Colonic mucosa (tissue), 4 donors: ENCODE data around the gene DPH2. TPM values are rescaled to one million over a fixed set of nuclear protein-coding genes. Genes with fewer than 3 reads are reported as not detected.

Source experiments
- DNase-seq: peaks from one replicate; pipeline ENCODE4 v3.0.0-alpha.2; 2020
- H3K27ac ChIP-seq: fragments of 200-600 bp; one replicate; pipeline ENCODE4 v1.8.0; 2021
- H3K27me3 ChIP-seq: fragments of 200-600 bp; one replicate; pipeline ENCODE4 v1.8.0; 2021
- H3K36me3 ChIP-seq: fragments of 200-600 bp; one replicate; pipeline ENCODE4 v1.8.0; 2021
- H3K4me1 ChIP-seq: fragments of 200-600 bp; one replicate; pipeline ENCODE4 v1.8.0; 2021; ENCODE audit warnings: mild to moderate bottlenecking
- H3K4me3 ChIP-seq: fragments of 200-600 bp; one replicate; pipeline ENCODE4 v1.8.0; 2021
- H3K9ac ChIP-seq, 2 donors: one replicate each; pipeline ENCODE4 v1.7.0; 2013; ENCODE audit warnings: control low read depth in 2 of 2, low read depth in 2 of 2, low read length in 2 of 2
- H3K9me3 ChIP-seq: fragments of 200-600 bp; one replicate; pipeline ENCODE4 v1.8.0; 2021
- intact Hi-C: fragments of 100-400 bp; cut with DNase I; formaldehyde crosslinking; loops from one replicate; pipeline ENCODE4 v1.14.1; 2022
- total RNA-seq, 2 donors: library from RNA; stranded (reverse); fragmentation: NEBNext Ultra II Directional in 1 of 2; extraction: Animal tissue kit (Norgen Biotek cat#: 25700) in 1 of 2; gene quantifications; one replicate each; pipeline ENCODE4 v1.2.1, GENCODE V29; 2021
- TF ChIP-seq, protein P1 (sequence below): fragments of 200-600 bp; IDR thresholded peaks from one replicate; pipeline ENCODE4 v1.8.0; 2022; ENCODE audit warnings: antibody characterized with exemption, mild to moderate bottlenecking
- donor health status: healthy.
- donor health status: DM: no; HTN: no; CAD: no.
- donor health status: DM: no; HTN: no; CAD: no.

The DPH2 gene
- total RNA-seq, 2 donors from 2014 or later, result 11.5 to 43.1 TPM

DNA sequence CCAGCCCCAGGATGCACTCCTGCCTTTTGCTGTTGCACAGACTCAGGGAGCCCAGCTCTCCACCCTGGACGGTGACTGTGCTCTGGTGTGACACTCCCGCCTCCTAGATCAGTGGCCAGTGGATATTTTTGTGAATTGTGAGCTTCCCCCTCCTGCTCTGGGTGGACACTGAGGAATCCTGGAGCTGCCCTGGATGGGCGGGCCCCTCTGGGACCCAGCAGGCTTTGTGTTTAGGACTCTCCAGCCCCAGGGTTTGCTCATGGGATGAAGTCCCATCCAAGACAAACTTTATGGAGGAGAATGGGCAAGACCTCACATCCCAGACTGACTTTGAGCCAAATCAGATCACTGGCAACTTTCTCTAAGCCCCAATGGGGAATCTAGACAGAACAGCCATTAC lies 45.4 kb downstream of the DPH2 start:
- peak overlapping the region; percentile 70 for H3K27ac ChIP-seq
- intact Hi-C loops, result no loop called here
- no peak for DNase-seq
- no peaks in the 10 kb centered on the region for H3K36me3 ChIP-seq
- H3K27me3 ChIP-seq, result no peaks in the 10 kb centered on the region
- TF ChIP-seq, protein P1, sequence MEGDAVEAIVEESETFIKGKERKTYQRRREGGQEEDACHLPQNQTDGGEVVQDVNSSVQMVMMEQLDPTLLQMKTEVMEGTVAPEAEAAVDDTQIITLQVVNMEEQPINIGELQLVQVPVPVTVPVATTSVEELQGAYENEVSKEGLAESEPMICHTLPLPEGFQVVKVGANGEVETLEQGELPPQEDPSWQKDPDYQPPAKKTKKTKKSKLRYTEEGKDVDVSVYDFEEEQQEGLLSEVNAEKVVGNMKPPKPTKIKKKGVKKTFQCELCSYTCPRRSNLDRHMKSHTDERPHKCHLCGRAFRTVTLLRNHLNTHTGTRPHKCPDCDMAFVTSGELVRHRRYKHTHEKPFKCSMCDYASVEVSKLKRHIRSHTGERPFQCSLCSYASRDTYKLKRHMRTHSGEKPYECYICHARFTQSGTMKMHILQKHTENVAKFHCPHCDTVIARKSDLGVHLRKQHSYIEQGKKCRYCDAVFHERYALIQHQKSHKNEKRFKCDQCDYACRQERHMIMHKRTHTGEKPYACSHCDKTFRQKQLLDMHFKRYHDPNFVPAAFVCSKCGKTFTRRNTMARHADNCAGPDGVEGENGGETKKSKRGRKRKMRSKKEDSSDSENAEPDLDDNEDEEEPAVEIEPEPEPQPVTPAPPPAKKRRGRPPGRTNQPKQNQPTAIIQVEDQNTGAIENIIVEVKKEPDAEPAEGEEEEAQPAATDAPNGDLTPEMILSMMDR, result no peak
- H3K9ac ChIP-seq, result no peak overlapping the region
- H3K9me3 ChIP-seq, result no peaks in the 10 kb centered on the region
- peaks cover 6% of the 10 kb centered on the region for H3K4me1 ChIP-seq
- H3K4me3 ChIP-seq, result no peak overlapping the region

DNA sequence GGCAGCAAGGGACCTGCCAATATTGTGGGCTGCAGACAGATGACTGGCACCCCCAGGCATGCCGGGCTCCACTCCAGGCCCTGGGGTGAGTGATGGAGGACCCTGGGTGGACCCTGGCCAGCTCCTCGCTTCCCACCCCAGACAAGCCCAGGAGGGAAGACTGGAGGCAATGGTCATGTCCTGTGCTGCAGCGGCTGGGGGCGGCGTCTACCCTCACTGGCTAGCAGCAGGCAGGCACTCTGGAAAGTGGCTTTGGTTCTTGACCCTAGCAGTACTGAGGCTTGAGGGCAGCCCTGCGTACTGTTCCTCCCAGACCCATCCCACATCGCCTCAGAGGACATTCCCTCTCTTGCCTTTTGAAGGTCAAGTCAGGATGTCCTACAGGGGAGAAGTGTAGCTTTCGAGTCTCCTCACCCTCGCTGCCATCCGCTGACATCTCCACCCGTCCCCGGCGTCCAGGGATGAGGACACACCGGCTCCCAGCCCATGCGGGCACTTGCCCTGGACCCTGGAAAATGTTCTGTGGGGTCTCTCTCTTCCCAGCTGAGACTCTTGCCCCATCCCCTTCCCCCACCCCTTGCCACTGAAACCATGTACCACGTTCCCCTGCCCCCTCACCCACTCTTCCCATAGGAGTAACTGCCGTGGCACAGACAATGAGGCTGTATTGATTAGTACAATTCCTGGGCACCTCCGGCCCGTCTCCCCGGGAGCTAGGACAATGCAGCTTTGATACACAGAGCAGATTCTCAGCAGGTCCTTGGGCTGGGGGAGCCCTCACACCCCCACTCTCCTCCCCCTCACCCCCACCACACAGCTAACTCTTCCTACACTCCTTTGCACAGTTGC lies 46.5 kb downstream of the DPH2 start:
- H3K27ac ChIP-seq, result no peak overlapping the region
- H3K9me3 ChIP-seq, result no peaks in the 10 kb centered on the region
- no peaks in the 10 kb centered on the region for H3K27me3 ChIP-seq
- no peak overlapping the region for H3K9ac ChIP-seq
- DNase-seq, result no peak
- no peaks in the 10 kb centered on the region for H3K36me3 ChIP-seq
- peaks cover 6% of the 10 kb centered on the region for H3K4me1 ChIP-seq
- intact Hi-C loops, result no loop called here
- no peak overlapping the region for H3K4me3 ChIP-seq
- TF ChIP-seq, protein P1, result no peak

DNA sequence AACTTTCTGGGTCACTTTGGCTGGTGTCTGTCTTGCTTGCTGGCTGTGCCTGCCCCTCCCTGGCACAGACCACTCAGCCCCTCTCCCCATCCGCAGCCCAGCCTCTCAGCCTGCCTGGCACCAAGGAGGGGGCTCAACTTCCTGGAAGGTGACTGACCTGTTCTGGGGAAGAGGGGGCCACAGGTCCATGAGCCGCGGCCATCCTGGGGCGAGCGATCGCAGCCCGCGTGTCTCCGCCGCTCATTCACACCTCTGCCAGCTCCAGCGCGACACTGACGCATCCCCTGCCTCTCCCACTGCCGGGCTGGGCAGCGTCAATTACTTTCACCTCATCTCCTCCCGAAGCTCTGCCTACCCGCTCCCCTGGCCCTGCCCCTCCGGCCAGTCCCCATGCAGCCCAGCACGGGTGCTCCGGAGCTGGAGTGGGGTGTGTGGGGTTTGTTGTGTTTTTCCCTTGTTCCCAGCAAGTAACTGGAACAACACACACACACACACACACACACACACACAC lies 47.1 kb downstream of the DPH2 start:
- peaks cover 6% of the 10 kb centered on the region for H3K4me1 ChIP-seq
- TF ChIP-seq, protein P1, result no peak
- no peak overlapping the region for H3K9ac ChIP-seq
- no peaks in the 10 kb centered on the region for H3K9me3 ChIP-seq
- no peak for DNase-seq
- no peaks in the 10 kb centered on the region for H3K36me3 ChIP-seq
- H3K27me3 ChIP-seq, result no peaks in the 10 kb centered on the region
- intact Hi-C loops, result no loop called here
- no peak overlapping the region for H3K27ac ChIP-seq
- H3K4me3 ChIP-seq, result no peak overlapping the region

DNA sequence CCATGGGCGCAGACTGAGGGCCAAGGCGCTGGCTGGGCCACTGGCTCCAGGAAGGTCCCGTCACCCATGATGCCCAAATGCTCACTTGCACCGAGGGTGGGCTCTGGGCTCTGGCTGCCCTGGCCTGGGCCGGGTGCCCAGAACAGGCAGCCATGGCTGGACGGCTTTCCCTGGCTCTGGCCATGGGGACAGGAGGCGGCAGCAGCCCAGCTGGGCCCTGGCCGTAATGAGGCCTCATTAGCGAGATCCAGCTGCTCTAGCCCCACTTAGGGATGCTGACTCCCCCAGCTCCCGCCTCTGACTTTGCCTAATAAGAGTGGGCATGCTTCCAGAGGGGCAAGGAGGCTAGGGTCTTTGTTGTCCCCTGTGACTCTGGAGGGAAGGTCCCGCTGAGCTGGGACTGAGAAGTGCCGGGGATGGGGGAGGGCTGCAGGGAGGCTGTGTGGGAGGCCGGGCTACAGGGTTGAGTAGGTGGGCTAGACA lies 49.7 kb downstream of the DPH2 start:
- no peak for DNase-seq

DNA sequence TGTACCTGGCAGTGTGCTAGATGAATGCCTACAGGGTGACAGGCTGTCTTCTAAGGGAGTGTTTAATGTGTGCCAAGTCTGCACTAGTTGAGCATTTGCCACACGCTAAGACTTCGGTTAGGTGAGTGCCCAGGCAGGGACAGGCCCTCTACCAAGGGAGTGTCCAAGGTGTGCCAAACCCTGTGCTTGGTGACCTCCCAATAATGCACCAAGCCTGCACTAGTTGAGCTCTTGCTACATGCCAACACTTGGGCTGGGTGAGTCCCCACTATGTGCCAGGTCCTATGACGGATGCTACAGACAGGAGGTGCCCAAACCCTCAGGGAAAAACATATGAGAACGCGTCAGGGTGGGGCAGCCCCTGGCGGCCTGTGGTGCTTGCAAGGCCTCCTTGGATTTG lies 50.7 kb downstream of the DPH2 start:
- no peak overlapping the region for H3K4me3 ChIP-seq
- TF ChIP-seq, protein P1, result no peak
- no peaks in the 10 kb centered on the region for H3K9me3 ChIP-seq
- H3K27ac ChIP-seq, result no peak overlapping the region
- H3K36me3 ChIP-seq, result no peaks in the 10 kb centered on the region
- H3K9ac ChIP-seq, result no peak overlapping the region
- no peaks in the 10 kb centered on the region for H3K27me3 ChIP-seq
- no peak for DNase-seq
- intact Hi-C loops, result no loop called here
- no peaks in the 10 kb centered on the region for H3K4me1 ChIP-seq

More for the DNA sequence above, 49.7 kb downstream of the DPH2 start:
- Histone ChIP-seq H3K36me3 (no peaks in the 10 kb centered on the region), H3K27me3 (no peaks in the 10 kb centered on the region), H3K9ac (no peak overlapping the region), H3K4me3 (no peak overlapping the region), H3K27ac (no peak overlapping the region), H3K4me1 (no peaks in the 10 kb centered on the region), H3K9me3 (no peaks in the 10 kb centered on the region)
- intact Hi-C loops, result no loop called here
- TF ChIP-seq, protein P1, result no peak
